Measurements from ENCODE around the gene SETBP1. TPM values are rescaled to one million over a fixed set of nuclear protein-coding genes. Genes with fewer than 3 reads are reported as not detected.
A peak's percentile ranks its signal among the peaks of the same experiment; 100 is the strongest.

The SETBP1 gene
- polyA plus RNA-seq, 12 donors, result 11.4 to 21.8 (median 17.3) TPM; not detected in 1

DNA sequence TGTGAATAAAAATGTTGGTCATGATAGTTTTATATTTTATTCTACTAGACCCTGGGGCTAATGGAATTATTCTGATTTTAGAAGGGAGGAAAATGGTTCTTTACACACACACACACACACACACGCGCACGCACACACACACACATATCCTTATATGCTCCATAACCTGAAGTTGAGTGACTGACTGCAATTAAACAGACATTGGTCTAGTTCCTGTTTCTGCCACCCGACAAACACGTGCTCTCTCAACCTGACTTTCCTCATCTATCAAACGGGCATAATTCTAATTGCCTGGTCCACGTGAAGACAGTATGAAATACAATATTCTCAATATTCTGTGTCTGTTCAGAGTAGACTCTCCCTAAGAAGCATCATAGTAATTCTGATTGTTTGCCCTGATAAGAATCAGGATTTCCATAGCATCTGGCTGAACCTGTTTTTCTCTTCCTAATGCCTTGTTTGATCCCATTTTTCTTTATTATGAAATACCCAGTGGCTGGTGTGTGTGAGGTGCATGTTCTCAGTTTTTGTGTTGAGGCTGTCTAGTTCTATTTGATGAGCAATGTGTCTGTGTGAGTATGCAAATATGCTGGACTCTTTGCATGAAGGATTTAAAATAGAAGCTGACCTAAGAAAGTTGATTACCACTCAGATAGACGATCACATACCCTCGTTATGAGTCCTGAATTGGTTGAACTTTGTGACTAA is 51.0 kb downstream of the SETBP1 start:
- DNase-seq, result no peak

DNA sequence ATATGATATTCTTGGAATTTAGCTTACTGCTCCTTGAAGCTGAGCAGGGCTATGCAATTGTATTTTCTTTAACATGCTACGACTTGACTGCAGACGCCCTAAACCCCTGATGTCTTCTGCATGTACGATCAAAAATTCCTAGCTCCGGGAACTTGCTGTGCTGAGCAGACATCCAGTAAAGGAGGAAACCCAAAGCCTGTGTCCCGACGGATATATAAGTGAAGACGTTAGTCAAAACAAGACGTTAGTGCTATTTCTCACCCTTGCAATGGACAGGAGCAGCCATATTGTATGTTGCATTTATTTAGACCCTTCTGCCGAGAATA is 51.5 kb downstream of the SETBP1 start:
- DNase-seq, result no peak

DNA sequence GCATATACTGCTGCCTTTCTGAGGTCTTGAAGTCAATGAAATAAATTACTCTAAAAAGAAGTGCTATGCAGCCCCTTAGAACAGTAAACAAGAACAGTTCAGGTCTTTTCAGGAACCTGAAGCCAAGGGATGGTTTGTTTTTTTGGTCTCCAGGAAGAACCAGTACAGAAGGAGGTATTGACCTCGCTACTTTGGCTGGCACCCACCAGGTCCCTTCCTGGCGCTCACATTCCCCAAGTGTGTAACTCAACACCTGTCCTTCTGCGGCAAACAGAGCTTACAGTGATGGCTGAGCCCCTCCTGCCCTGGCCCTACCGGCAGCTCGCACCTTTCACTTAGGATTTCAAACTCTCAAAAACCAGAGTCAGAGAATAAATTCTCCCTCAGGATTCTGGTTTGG is 51.9 kb downstream of the SETBP1 start:
- DNase-seq, result no peak

DNA sequence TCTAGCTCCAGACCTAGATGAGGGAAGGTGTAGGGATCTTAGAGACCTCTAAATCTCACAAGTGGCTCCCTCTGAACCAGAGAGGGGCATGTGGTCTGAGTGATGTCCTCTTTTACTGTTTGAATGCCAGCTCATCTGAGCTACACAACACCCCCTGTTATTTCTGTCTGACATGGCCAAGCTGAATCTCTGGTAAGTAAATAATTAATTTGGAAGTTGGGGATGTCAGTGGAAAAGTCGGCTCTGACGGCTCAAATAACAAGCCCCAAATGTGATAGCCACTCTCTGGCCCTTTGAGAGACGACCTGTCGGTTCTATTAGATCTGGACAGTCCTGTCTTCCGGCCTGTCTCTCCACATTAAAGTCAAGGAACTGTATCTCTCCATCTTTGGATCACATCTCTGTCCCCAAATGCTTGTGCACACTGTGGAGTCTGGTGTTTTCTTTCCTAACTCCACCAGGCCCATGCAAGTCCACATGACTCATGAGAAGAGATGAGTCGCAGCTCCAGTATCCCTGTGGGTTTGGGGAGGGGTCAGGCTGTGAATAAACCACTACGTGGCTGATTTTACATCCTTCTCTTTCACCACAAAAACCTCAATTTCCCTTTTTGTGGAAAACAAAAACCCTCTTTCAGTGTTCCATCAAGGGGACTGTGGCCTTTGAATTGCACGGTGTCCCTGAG is 52.5 kb downstream of the SETBP1 start:
- no peak for DNase-seq

DNA sequence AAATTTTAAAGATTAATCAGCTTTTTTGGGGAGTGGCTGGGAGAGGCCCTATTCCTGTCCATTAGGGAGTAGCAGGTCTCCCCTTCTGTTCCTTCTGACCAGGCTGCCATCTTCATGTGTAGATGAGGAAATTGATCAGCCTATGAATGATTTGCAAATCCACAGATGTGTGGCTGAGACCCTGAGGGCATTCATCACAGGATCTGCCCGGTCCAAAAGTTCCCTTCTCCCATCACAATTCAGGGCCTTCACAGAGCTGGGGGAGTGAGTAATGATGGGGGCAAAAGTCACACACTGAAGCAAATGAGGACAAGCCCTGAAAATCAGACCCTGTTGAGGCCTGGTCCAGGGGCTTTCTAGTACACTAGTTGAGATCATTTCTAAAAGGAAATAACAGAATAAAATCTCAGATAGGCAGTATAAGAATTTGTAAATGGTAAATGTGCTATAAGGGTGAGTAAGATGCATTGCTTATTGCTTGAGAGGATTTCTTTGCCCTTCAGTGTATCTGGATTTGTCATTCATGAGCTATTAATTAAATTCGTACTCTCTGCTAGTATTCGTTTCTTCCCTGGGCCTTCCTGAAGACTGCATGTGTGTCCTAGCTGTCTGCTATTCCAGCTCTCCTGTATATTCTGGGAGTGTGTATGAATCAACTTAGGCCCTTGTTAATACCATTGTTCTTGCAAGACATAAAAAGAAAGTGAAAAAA is 53.2 kb downstream of the SETBP1 start:
- DNase-seq, result no peak

DNA sequence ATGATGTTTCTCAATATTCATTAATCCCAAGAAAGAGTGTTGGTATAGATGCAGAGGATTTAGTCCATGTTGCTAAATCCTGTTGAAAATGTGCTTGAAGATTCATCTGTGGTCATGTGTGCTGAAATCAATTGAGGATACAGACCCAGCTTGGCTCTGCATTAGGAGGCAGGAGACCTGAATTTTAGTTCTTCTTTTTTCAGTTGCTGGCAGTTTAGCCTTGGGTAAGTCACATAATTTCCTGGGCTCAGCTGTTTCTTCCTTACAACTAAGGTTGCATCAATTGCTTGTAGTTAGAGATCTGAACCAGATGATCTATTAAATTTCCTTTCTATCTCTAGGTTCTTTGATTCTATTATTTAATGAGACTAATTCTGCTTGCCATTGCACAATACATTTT is 54.4 kb downstream of the SETBP1 start:
- DNase-seq, result no peak

DNA sequence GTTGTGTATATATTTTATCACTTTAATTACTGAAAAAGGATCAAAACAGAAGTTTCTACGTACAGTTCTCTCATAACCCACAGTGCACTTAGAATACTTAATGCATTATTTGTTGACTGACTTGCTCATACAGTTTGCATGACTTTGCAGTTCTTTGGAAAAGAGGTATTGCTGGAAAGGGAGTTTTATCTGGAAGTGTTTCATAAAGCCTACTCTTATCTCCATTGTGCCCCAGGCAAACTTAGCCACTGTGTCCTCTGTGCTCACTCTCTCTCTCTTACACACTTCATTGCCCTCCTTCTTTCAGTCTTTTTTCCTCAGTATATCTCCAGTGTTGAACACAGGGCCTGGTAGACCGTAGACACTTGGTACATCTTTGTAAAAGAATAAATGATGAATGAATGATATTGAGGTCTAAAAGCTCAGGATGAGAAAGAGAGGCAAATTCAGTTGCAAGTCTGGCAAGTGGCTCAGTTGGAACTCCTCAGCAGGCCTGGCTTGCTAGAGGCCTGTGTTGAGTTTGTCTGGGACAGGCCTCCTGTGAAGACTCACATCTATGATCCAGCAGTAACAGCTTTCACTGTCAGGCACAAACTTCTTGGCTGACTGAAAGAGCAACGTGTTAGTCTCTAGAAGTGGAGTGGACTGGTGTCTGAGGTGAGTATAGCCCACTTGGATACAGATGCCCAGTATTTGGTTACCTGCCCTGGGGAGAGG is 56.1 kb downstream of the SETBP1 start:
- no peak for DNase-seq

DNA sequence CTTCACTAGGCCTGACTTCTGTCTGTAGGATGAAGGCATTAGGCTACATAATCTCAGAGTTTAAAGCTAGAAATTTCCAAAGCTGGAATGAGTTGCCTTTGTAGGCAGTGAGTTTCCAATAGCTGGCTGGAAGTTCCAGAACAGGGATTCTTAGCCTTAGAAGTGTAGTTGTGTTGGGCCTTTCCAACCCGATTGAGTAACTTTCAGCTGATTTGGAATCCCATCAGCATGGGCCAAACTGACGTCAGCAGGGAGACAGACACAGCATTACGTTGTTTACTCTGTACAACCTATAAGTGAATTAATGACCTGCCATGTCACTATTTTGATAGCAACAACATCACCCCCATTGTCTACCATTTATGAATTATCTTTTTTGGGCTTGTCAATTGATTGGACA is 56.9 kb downstream of the SETBP1 start:
- DNase-seq, result no peak

DNA sequence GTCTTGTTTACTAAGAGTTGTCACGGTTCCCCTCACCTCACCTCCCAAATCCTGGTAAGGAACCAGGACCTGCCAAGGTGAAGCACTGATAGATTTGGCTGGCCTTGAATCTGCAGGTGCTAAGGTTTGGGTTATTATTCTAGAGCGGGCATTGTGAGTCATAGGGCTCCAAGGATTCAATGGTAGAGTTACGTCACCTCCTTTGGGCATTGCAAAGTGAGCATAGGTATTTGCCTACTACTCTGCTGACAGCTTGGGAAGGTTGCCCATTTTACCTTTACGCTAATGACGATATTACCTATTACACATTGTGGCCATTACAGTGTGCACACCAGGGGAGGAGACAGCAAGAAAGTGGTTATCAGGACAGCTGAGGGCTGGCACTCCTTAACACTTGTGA is 59.3 kb downstream of the SETBP1 start:
- no peak for DNase-seq

DNA sequence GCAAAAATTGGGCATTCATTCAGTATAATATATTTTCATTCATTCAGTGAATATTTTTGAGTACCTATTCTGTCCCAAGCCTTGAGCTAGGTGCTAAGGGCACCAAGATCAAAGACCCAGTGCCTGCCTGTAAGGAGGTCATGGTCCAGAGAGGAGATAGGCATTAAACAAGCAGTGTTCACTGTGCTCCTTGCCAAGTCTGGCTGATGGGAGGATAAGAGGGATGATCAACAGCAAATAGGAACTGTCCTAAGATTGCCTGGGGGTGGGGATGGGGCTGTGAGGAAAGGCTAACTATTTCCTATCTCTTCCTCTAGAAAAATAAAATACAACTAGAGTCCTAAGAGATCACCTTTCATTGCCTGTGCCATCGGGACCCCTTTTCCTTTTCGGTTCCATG is 60.4 kb downstream of the SETBP1 start:
- no peak for DNase-seq

DNA sequence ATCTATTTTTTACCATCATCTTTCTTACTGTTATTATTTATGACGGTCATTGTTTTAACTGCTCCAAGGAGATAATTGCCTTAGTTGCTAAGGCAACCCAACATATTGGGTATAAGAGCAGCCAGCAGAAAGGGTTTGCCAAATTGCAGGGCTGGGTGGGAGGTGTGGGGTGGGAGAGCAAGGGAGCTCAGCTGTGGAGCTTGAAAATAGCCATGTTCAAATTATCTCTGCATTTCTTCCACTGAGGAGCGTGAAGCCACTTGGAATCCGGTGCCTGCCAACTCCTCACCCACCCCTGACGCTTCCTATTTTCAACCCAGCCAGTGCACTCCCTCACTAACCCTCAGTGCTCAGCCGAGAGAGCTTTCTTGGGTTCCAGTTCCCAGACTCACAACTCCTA is 60.8 kb downstream of the SETBP1 start:
- peak; percentile 73 for DNase-seq

DNA sequence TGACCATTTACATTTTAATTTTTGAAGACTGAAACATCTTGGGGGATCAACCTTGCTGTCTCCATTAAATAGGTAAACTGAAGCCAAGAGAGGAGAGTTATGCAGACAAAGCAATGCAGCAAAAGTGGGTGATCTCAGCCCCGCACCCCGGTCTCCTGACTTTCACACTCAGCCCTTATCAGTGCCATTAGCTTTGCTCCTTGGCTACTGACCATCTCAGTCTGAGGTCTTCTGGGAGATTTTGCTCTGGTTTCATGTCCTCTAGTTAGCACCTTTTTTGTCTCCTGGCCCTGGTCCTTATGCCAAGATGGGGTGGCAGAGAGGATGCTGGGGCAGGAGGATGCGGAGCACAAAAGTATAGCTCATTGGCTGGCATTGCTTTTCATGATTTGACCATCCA is 61.4 kb downstream of the SETBP1 start:
- no peak for DNase-seq

DNA sequence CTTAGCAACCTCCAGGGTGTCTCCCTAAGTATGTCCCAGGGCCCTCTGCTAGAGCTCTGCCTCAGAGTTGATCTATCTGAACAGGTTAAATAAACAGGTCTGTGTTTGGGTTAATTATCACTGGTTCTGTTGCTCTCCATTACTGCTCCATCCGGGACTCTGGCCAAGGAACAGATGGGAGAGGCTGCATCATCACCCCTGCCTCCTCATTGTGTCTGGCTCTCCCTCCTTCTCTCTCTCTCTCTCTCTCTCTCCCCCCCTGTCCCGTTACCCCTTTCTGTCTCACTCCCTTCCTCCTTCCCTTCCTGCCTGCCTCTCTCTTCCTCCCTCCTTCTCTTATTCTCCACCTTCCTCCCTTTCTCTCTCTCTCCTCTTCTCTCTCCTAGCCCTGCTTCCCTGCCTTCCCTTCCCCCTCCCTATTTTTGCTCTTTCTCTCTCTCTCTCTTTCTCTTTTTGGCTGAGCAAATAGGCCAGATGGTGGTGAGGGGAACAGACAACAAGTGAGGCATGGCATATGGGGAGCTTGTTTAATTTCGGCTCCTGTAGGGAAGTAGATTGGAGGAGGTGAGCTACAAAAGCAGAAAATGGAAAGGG is 62.1 kb downstream of the SETBP1 start:
- peak; percentile 81 for DNase-seq

DNA sequence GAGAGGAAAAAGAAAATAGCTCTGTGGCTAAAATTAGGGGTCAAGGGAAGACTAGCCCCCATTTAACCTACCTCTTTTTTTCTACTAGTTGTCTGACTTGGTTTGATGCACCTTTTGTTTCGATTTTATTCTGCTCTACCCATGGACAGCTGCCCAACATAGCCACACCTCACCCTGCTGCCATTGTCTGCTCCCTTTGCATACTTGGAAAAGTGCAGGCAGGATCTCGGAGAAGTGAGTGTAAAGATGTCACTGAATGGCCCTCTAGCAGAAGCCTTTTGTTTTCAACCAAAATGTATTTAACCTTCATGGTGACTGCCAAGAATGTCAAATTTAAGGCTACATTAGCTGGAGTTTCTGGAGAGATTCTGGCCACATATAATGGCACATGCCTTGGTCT is 62.9 kb downstream of the SETBP1 start:
- no peak for DNase-seq

DNA sequence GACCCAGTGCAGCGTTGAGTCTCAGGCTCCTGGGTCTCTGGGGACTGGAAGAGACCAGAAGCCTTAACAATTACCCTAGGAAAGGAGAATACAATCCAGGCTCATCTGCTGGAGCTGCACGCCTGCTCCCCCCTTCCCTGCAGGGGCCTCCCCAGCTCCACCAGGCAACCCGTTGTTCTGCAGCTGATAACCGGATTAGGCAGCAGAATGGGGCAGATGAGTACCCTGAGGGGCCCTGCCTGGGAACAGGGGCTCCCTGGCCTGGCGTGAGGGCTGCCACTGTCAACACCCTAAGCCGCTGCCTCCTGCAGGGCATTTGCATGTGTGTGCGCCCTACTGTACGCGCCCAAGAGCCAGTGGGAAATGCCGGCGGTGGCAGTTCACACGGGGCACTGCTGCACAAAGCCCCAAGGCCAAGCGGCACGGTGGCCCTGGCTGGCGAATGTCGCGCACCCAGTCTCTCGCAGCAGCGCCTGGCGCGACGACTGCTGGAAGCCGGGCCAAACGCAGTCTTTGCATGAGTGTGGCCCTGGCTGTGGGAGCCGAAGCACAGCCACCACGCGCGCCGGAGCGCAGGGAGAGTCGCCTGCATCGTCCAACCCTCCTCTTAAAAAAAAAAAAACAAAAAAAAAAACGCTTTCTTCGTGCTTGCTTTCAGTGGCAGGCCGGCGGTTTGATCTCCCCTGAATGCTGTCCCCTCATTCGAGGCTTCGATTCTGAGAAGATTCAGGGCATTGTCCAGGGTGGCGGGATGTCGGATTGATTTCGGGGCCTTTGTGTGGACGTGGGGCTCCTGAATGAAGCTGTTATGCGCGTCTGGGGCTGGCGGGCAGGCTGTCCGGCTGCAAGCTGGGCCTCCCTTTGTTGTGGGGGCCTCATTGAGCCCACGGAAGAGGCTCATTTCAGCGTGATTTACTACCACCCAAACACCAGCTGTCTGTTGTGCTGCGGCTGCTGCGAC is 63.8 kb downstream of the SETBP1 start:
- no peak for DNase-seq

DNA sequence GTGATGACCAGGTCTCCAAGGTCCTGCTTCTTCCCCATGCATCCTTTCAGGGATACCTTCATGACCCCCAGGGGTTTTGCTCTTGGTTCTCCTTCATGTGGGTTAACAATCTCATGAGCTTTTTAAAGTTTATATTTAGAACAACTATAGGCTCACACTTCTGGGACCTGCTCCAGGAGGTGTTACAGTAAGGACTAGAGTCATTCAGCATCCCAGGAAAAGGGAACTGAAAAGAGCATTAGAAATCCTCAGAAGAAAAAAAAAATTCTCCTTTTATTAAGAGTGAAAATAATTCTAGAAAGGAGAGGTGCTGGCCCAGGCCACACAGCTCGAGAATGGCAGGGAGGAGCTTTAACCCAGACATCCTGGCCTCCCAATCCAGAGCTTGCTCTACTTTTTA is 66.5 kb downstream of the SETBP1 start:
- DNase-seq, result no peak

DNA sequence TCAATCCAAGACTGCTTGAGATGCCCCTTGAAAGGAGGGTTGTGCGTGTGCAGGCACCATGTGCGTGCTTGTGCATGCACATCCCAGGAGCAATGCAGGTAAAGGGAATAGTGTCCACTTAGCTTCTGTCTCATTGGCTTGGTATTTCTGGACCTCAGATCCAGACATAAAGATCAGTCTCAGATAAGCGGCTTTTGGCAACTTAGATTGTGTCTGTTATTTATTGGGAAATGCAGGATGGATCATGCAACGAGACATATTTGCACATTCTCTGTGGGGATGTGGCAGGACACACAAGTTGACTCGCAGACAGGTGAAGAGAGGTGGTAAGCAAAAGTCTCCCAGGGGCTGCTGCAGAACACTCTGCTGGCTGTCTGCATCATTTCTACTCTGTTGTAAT is 67.9 kb downstream of the SETBP1 start:
- DNase-seq, result no peak

DNA sequence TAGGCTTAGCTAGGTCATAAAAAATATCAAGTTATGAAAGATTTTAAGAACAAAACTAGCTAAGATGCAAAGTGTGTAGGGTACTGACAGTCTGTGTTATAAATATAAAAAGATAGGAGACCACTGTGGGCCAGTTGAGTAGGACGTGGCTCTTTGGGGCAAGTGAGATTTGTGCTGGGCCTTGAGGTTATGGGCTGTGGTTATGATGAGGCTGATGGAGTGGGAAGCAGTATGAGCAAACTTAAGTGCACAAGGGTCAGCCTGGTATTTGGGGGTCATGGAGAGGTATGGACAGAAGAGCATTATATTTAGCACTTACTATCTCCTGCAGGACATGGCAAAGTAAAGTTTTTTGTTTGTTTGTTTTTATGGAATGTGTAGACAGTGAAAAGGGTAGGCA is 70.1 kb downstream of the SETBP1 start:
- no peak for DNase-seq

DNA sequence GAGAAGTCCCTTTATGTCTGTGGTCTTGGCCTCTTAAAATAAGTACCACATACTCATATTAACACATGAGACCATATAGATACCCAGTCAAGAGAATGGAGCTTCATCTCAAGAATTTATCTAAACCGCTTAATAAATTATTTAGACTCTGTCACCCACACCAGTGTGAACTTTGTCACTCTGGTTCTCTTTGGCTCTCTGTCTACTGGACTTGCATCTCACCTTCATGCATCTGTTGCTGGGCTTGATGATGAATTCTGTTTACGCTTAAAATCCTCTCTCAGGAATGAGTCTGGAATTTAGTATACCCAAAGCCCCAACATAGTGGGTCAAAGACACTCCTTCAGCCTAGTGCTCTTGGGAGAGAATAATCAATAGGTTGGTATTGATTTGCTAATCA is 73.9 kb downstream of the SETBP1 start:
- DNase-seq, result no peak

DNA sequence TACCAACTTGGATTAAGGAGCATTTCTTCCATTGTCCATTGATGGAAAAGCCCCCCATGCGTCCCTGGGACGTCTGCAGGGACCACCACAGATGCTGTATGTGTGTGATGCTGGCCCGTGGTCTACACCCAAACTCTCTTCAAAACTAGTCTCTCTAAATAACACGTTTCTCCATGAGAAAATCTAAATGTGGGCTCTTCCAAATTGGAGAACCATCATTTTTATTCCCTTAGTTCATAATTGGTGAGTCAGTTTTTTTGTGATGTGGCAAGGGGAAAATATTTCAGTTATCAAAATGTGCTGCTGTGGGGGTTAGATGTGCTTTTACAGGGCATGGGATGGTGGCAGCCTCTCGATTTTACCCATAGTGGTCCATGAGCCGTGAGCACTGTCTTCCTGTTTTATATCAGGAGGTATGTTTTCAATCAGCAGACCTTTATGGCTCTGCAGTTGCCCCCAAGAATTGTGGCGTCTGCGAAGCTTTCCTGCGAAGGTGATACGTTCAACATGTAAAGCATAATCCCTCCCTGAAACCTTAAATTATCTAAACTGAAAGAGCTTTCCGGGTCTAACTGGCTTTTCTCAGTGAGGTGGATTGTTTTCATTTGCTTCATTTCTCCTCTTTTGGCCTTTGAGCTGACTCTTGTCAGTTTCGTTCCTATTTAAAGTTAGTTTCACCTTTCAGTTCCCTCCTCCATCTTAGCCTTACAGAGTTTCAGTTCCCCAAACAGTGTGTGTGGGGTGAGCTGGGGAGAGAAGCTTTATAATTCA is 78.4 kb downstream of the SETBP1 start:
- no peak for DNase-seq
